Cardiac atrium fibroblast (primary cell): ENCODE data around the gene IL20RB. TPM values are rescaled to one million over a fixed set of nuclear protein-coding genes. Genes with fewer than 3 reads are reported as not detected.

Experiments
- total RNA-seq: library from RNA; depleted of rRNA; stranded (reverse); fragments of >200 nt; gene quantifications from 2 replicates; pipeline ENCODE4 v1.2.3, GENCODE V29; 2015

Gene IL20RB
- 0.97 and 1.4 TPM in 2 replicates for total RNA-seq

GRCh38 chr3:136957751-136958288 is at the start of gene IL20RB:
Gene IL20RB (plus strand): TSS chr3:136957983. CDS start chr3:136958114, 131 bp downstream.

Other genes with a start within 250 kb of the IL20RB start
- gene STAG1, start 205.6 kb upstream of the IL20RB start, total RNA-seq: 22.7 and 23.8 TPM in 2 replicates
- 17.3 and 25.1 TPM in 2 replicates for gene SLC35G2, start 138.9 kb upstream of the IL20RB start, total RNA-seq
- gene NCK1, start 95.8 kb upstream of the IL20RB start, total RNA-seq: 58.5 and 60.7 TPM in 2 replicates